CD4-positive, alpha-beta T cell treated with Interleukin-2 at 100 ng/mL for 4 hours (primary cell): Measurements from ENCODE around the gene PURB.
A peak's percentile ranks its signal among the peaks of the same experiment; 100 is the strongest.
"Not testable (repeated sequence)": the region's sequence is repeated elsewhere in the genome, so short reads cannot be mapped to it uniquely, and the experiment has no call there.

Experiments
- DNase-seq: peaks from one replicate; pipeline ENCODE4 v3.0.0-alpha.2; 2020; ENCODE audit warnings: low spot score

Gene PURB

DNA sequence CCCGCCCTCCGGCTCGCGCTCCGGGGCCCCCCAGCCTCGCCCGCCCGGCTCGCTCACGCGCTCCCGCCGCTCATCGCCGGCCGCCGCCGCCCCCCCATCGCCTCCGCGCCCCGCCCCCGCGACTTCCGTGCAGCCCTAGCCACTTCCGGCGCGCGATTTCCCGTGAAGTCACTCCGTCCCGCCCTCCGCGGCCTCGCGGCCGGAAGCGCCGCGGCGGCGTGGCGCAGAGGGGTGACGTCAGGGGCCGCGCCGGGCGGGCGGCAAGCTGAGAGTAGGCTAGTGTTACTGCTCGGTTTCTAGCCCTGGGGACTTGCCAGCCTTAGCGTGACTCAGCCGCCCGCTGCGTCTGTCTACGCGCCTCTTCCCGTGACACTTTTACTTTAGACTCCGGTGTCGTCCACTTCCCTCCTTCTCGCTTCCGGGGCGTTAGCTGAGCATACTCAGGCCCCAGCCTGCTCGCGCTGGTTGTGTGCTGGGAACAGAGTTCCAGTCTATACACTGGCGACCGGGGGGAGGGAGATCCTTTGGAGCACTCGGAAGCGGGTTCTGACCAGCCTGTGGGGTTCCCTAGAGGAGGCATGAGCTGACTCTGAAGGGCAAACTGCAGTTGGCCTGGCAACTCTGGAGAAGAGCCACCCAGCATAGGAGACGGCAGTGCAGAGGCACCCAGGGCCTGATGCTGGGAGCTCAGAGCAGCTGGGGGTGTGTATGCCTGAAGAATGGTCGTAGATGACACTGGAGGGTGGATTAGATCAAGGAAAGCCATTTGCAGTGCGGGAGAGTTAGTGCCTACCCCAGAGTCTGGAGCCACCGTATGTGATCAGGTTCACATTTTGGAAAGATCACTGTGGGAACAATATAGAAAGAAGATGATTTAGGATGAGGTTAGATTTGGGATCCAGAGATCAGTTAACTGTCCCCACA lies at the start of gene PURB:
PURB (minus strand) TSS at position 137 of the 924 bp plus-strand sequence. CDS start 182 bp downstream, outside the sequence.
- DNase-seq: peak; percentile 97

DNA sequence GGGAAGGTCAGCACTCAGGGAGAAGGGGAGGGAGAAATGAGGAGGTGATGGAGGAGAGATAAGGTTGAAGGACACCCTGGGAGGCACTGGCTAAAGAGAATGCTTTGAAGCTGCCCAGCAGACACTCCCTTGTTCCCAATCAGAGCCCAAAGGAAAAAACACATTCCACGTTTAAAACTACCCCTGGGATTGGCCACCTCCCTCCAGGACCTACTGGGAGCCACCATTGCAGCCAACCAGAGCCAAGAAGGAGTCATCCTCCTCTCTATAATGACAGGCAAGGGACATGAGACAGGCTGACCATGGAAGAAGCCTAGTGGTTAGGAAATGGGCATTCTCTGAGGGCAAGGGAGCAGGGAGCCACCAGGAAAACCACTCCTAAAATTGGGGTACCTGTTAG lies 49.7 kb upstream of the PURB start:
- DNase-seq: no peak

DNA sequence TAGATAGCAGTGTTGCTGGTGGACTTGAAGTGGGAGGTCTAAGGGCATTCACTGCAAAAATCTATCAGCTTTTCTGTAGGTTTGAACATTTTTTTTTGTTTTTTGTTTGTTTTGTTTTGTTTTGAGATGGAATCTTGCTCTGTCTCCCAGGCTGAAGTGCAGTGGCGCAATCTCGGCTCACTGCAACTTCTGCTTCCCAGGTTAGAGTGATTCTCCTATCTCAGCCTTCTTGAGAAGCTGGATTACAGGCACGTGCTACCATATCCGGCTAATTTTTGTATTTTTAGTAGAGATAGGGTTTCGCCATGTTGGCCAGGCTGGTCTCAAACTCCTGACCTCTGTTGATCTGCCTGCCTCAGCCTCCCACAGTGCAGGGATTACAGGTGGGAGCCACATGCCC lies 49.2 kb upstream of the PURB start:
- DNase-seq: not testable (repeated sequence)

DNA sequence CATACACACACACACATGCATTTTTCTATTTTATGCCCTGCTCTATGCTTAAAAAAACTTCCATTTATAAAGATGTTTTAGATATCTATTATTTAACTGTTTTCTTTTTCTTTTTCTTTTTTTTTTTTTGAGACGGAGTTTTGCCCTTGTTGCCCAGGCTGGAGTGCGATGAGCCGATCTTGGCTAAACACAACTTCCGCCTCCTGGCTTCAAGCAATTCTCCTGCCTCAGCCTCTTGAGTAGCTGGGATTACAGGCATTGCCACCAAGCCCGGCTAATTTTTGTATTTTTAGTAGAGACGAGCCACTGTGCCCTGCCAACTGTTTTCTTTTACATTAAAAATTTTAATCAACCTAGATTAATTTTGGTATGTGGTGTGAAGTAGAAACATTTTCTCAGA lies 45.6 kb upstream of the PURB start:
- DNase-seq: no peak

DNA sequence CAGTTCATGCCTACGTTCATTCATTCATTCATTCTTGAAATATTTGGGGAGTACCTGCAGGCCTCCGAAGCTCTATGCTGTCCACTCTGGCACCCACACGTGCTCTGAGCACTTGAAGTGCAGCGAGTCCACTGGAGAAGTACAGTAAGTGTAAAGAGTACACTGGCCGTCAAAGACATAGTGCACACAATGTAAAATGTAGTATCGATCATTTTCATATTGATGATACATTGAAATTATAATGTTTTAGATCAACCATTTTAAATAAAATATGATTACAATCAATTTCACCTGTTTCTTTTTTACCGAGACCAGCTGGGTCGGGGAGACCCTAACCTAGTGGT lies 37.0 kb upstream of the PURB start:
- DNase-seq: no peak

DNA sequence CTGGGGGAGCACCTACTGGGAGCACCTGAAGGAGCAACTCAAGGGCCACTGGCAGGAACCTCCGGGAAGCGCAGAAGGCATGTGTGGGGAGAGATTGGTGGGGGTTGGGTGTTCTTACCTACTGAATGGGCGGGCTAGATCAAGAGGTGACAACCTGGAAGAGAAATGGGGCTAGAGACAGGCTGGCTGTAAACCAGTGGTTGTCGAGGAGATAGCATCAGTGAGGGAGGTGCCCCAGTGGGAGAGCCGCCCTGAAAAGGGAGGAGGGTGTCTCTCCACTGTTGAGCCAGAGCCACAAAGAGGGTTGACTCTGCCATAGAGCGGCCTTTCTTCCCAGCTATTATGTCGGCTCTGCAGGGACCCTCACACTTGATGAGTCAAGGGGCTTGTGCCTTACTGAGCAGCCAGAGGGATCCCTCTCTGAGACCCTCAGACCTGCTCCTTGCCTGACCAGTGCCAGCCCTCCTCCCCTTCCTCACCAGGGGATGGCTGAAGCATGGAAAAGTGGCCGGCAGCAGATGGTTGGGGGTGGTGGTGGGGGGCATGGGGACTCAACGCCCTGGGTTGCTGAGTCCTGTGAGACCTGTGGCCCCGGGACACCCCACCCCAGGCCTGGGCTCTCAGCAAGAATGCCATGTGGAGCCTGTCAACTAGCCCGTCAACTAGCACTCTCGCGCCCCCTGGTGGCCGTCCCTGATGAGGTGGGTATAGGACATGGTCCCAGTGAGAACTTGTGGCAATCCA lies 36.4 kb upstream of the PURB start:
- peak; percentile 93 for DNase-seq

GRCh38 chr7:44920119-44920518 lies 34.8 kb upstream of the PURB start:
- no peak for DNase-seq

- DNase-seq: no peak
Measured at GRCh38 chr7:44918029-44918428, 32.7 kb upstream of the PURB start.

GRCh38 chr7:44917465-44917864 lies 32.1 kb upstream of the PURB start:
- no peak for DNase-seq

DNA sequence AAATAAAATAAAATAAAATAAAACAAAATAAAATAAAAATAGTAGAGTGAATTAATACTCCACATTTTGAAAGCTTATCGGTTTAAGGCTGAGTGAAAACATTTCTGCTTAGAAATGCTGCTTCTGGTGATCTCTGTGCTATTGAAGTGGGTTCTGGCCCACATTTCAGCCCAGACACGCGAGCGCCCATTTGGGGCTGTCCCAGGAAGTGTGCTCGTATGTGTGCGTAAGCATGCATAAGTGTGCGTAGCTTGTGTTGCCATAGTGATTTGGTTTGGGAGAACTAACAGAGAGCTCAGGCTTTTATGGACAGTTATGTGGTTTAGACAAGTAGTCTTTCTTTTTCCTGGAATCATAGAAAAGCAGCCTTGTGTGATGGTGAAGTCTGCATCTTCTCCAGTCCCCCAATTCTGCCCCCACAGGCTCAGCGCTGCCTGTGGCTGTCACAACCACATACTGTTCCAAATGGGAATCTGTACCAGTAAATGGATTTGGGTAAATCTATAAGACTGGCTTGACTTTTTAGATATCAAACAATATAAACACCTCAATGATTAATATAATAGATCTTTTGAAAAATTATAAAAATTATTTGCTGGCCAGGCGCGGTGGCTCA lies 29.8 kb upstream of the PURB start:
- peak; percentile 78 for DNase-seq

- no peak for DNase-seq
Measured at GRCh38 chr7:44912775-44913347, 27.5 kb upstream of the PURB start.

GRCh38 chr7:44911911-44912310 lies 26.6 kb upstream of the PURB start:
- DNase-seq: no peak

DNA sequence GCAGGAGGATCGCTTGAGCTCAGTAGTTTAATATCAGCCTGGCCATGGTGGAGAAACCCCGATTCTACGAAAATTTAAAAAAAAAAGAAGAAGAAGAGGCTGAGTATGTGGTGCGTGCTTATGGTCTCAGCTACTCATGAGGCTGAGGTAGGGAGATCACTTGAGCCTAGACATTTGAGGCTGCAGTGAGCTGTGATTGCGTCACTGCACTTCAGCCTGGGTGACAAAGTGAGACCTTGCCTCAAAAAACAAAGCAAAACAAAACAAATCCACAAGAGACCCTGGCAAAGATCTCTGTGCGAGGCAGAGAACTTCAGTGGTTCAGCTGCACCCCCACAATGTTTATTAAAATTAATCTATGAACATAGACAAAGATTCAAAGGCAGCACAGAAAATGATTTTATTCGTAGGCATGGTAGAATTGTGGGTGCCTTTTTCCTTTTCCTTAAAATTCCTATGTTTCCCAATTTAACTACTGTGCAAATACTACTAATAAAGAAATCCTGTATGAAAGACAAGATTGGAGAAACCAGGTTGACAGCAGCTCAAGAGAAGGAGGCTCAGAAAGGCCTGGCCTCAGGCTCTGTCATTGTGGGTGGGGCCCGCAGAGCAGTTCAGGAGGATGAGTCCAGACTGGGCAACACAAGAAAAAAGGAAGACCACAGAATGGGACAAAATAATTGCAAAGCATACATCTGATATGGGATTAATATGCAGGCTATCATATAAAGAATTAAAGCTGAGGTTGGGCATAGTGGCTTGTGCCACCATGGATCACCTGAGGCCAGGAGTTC lies 24.5 kb upstream of the PURB start:
- DNase-seq: no peak

DNA sequence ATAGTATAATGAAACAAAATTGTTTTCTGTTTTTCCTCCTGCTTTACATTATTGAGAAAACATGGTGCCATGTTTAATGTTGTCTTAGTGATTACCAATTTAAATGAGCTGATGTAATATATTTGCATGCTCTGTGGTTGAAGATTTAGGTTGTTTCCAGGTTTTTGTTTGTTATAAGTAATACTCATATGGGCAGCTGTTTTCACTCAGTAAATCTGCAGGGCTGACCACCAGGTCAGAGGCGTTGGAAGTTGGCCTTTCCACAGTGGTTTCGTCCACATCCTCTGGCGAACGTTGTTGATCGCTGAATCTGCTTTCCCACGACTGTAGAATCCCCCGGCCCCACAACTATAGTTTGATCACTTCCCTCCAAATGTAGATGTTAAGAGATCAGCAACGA lies 21.6 kb upstream of the PURB start:
- DNase-seq: no peak

DNA sequence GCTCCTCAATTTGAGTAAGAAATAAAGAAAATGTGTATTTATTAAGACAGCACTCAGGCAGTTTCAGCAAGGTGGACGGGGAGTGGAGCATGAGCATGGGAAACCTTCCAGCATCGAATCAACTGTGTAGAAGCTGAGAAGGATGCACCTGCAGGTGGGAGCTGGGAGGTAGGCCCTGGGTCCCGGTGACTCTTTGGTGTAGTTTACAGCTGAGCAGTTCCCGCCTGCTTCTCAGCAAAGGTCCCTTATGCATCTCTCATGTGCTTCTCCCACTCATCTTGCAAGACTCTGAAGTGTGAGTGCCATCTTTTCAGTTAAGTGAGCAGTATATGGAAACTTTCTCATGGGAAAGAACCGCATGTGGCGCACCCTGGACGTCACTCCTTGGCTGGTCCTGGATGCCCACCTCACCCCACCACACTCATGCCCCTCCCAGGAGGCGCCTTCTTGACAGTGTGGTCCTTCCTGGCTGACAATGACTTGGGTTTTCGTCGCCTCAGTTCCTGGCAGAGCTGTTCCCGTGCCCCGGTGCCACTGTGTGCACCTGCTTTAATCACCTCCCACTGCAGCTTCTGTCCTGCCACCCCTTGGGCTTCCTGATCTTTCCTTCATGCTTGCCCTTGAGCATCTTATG lies 19.8 kb upstream of the PURB start:
- no peak for DNase-seq

DNA sequence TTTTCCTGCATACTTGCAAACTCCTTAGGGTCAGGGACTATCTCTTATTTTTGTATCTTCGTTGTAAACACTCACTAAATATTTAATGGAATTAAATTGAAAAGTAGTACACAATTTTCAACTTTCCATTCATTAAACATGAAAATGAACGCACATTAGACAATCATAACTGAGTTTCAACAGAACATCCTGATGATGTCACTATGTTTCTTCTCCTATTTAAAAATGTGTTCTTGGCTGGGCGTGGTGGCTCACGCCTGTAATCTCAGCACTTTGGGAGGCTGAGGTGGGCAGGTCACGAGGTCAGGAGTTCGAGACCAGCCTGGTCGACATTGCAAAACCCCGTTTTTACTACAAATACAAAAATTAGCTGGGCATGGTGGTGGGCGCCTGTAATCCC lies 14.1 kb upstream of the PURB start:
- no peak for DNase-seq

DNA sequence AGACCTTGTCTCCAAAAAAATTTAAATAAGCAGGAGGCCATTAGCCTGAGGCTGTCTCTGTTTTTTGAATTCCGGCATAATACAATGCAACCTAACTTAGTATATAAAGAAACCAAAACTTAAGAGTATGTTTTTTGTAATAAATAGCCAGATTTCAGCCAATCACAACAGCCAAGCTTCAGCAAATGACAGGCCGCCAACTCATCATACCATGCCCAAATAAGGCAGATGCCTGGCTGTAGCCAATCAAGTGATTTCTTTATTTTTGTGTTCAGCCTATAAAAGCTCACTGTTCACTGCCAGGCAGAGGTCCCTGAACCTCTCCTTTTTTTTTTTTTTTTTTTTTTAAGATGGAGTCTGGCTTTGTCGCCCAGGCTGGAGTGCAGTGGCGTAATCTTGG lies 12.7 kb upstream of the PURB start:
- no peak for DNase-seq

DNA sequence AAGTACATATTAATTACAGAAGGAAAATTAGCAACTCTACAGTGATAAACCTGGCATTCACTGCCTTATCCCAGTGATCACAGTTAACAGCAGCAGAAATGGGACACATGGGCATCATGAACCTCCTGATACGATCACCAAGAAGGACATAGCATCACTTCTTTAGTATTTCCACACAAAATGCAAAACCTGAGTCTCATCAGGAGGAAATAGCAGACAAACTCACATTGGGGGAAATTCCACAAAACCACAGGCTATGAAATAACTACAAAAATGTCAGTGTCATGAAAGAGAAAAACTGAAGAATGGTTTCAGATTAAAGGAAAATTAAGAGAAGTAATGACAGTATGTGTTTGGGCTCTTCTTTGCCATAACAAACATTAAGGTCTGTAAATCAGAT lies 12.0 kb upstream of the PURB start:
- DNase-seq: no peak

- DNase-seq: no peak
Measured at GRCh38 chr7:44894888-44895580, 9.7 kb upstream of the PURB start.

DNA sequence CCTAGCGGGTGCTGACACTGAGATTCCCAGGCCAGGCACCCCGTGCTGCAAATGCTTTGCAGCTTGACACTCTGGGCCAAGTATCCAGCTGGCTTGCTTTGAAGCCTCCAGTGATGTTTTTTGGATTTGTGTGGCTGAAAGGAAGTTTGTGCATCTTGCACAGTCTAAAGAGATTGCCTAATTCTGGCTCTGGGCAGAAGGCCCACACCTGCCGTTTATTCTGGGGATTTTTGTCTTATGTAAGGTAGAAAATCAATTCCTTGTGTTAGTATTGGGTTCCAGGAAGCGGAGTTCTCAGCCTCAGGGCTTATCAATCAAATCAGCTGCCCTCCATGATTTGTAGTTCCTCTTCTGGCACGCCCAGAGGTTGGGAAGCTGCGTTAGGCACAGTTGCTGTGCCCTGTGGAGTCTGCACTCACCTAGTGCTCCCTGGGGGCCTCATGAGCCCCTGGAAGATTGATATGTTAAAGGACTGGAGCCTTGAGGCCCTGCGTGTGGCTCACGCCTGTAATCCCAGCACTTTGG lies 8.4 kb upstream of the PURB start:
- no peak for DNase-seq
